C4-2B (cell line): ENCODE measurements around the gene PHOX2A.

Source experiments
- H3K27ac ChIP-seq: fragments of 450-650 bp; 2 replicates; pipeline ENCODE4 v1.5.1; 2017
- CTCF ChIP-seq: fragments of 450-650 bp; conservative IDR thresholded peaks from 2 replicates; pipeline ENCODE4 v1.5.1; 2017; ENCODE audit warnings: mild to moderate bottlenecking
- ZFX ChIP-seq: fragments of 450-650 bp; IDR thresholded peaks from 2 replicates; pipeline ENCODE4 v1.6.1; 2017

PHOX2A gene

GRCh38 chr11:72233056-72233772, 10.8 kb downstream of the PHOX2A start:
- H3K27ac ChIP-seq: no peak overlapping the region
- TF ChIP-seq CTCF (no peak), ZFX (no peak)

GRCh38 chr11:72232260-72233055, 11.5 kb downstream of the PHOX2A start:
- H3K27ac ChIP-seq: no peak overlapping the region
- TF ChIP-seq ZFX: no peak
- TF ChIP-seq CTCF: no peak

- TF ChIP-seq CTCF: no peak
- TF ChIP-seq ZFX: no peak
- H3K27ac ChIP-seq: no peak overlapping the region
Measured at GRCh38 chr11:72231396-72232259, 12.3 kb downstream of the PHOX2A start.

- no peak for TF ChIP-seq CTCF
- no peak for TF ChIP-seq ZFX
- no peak overlapping the region for H3K27ac ChIP-seq
Measured at GRCh38 chr11:72230764-72231365, 13.1 kb downstream of the PHOX2A start.

- no peak overlapping the region for H3K27ac ChIP-seq
- no peak for TF ChIP-seq CTCF
- TF ChIP-seq ZFX: no peak
Measured at GRCh38 chr11:72229925-72230763, 13.8 kb downstream of the PHOX2A start.

- H3K27ac ChIP-seq: no peak overlapping the region
- TF ChIP-seq ZFX (no peak), CTCF (no peak)
Measured at GRCh38 chr11:72229336-72229924, 14.5 kb downstream of the PHOX2A start.
